SK-N-MC (cell line): ENCODE results near the gene NPB.

ENCODE experiments used
- EZH2 ChIP-seq: fragments of 200-600 bp; sonication (generic); IDR thresholded peaks from one replicate; pipeline ENCODE4 v1.6.1; 2017; ENCODE audit warnings: antibody characterized with exemption
- POLR2AphosphoS5 ChIP-seq: IDR thresholded peaks from 2 replicates; pipeline ENCODE4 v1.6.1; 2012; ENCODE audit warnings: mild to moderate bottlenecking, low read depth, low read length, borderline replicate concordance

DNA sequence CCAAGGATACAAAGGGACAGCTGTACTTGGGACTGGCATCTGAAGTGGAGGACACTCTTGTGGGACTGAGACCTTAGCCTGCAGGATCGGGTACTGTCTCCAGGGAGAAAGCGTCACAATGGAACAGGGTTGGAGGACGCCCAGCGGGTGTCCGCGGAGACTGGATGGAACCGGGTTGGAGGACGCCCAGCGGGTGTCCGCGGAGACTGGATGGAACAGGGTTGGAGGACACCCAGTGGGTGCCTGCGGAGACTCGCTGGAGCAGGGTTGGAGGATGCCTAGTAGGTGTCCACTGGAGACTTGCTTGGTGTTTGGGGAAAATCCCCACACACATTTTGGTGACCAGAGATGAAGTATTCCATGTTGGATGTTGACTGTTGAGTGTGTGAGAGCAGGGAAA lies 45.2 kb downstream of the NPB start, which contains the start of gene MYADML2:
- TF ChIP-seq EZH2 (no peak), POLR2AphosphoS5 (no peak)
